Measurements from ENCODE around the gene FN3KRP.

DNA sequence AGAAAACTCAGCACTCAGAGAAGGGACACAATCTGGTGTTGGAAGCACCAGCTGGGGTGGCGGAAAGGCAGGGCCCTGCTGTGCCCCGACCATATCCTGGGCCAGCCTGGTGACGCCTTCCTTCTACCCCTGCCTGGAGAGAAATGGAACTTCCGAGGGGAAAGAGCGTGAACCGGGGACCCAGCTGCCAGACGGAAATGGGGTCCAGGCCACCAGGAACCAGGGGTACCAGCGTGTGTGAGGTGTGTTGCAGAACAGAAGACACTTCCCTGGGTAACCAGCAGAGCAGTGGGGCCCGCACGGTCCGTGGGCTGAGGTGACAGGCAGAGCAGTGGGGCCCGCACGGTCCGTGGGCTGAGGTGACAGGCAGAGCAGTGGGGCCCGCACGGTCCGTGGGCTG is 24.8 kb upstream of the FN3KRP start:
- TF ChIP-seq, protein P1, sequence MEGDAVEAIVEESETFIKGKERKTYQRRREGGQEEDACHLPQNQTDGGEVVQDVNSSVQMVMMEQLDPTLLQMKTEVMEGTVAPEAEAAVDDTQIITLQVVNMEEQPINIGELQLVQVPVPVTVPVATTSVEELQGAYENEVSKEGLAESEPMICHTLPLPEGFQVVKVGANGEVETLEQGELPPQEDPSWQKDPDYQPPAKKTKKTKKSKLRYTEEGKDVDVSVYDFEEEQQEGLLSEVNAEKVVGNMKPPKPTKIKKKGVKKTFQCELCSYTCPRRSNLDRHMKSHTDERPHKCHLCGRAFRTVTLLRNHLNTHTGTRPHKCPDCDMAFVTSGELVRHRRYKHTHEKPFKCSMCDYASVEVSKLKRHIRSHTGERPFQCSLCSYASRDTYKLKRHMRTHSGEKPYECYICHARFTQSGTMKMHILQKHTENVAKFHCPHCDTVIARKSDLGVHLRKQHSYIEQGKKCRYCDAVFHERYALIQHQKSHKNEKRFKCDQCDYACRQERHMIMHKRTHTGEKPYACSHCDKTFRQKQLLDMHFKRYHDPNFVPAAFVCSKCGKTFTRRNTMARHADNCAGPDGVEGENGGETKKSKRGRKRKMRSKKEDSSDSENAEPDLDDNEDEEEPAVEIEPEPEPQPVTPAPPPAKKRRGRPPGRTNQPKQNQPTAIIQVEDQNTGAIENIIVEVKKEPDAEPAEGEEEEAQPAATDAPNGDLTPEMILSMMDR (IDR thresholded peaks at IDR 0.05): no peak
- TF ChIP-seq POLR2A (IDR thresholded peaks at IDR 0.05; ENCODE audit: low read depth): no peak

All from esophagus muscularis mucosa (tissue), 3 donors.